IMR-90 (cell line): ENCODE measurements around the gene MOB3B. TPM values are rescaled to one million over a fixed set of nuclear protein-coding genes. Genes with fewer than 3 reads are reported as not detected.
A peak's percentile ranks its signal among the peaks of the same experiment; 100 is the strongest.

Source experiments
- ATAC-seq: fragments of 200-7000 bp; cut with Tn5 transposase; 2 replicates; pipeline ENCODE4 v1.9.1; 2020; ENCODE audit warnings: low read depth, mild to moderate bottlenecking, moderate library complexity
- BruUV-seq: library from RNA; stranded (reverse); fragments of 400-500 nt; replicated peaks from 2 replicates; lab custom pipeline; 2021; lab: Mats Ljungman, UMichigan
- CTCF ChIA-PET: fragments of 300-600 bp; formaldehyde crosslinking; extraction: SDS; loops from one replicate; lab custom pipeline; 2021; ENCODE audit warnings: antibody characterized with exemption; lab: Yijun Ruan, JAX
- POLR2A ChIA-PET: fragments of 300-600 bp; sonication (Branson Sonifier 250); formaldehyde crosslinking; loops from one replicate; lab custom pipeline; 2022; ENCODE audit warnings: antibody characterized with exemption; ENCODE audit not compliant: unreplicated experiment; lab: Charles Lee
- DNase-seq: peaks from one replicate; pipeline ENCODE4 v3.0.0; 2013
- H2AFZ ChIP-seq: replicated peaks from 2 replicates; pipeline ENCODE3; 2013; ENCODE audit warnings: low read length, mild to moderate bottlenecking; ENCODE audit not compliant: poor library complexity
- H2AK5ac ChIP-seq: 2 replicates; pipeline ENCODE4 v1.6.1; 2013; ENCODE audit warnings: low read depth, low read length, inconsistent platforms
- H2AK9ac ChIP-seq: replicated peaks from 2 replicates; pipeline ENCODE3; 2013; ENCODE audit warnings: mild to moderate bottlenecking, low read depth, low read length, moderate library complexity; ENCODE audit not compliant: poor library complexity
- H2BK120ac ChIP-seq: 2 replicates; pipeline ENCODE4 v1.6.1; 2013; ENCODE audit warnings: low read depth, low read length, inconsistent platforms
- H2BK15ac ChIP-seq: 3 replicates; pipeline ENCODE4 v1.6.1; 2013; ENCODE audit warnings: low read depth, low read length, inconsistent platforms
- H2BK20ac ChIP-seq: 2 replicates; pipeline ENCODE4 v1.6.1; 2013; ENCODE audit warnings: low read depth, mild to moderate bottlenecking, inconsistent platforms, low read length, moderate library complexity
- H2BK5ac ChIP-seq: 2 replicates; pipeline ENCODE4 v1.6.1; 2013; ENCODE audit warnings: mild to moderate bottlenecking, low read depth, low read length, inconsistent platforms; ENCODE audit not compliant: poor library complexity, severe bottlenecking
- H3K14ac ChIP-seq: replicated peaks from 2 replicates; pipeline ENCODE4 v1.6.1; 2013; ENCODE audit warnings: low read depth, low read length, inconsistent platforms
- H3K18ac ChIP-seq: 2 replicates; pipeline ENCODE4 v1.6.1; 2013; ENCODE audit warnings: low read depth, low read length, control low read depth
- H3K23ac ChIP-seq: 2 replicates; pipeline ENCODE4 v1.6.1; 2013; ENCODE audit warnings: low read depth, low read length, inconsistent platforms
- H3K27ac ChIP-seq: 2 replicates; pipeline ENCODE4 v1.5.1; 2013; ENCODE audit warnings: mild to moderate bottlenecking, control low read depth, low read length; ENCODE audit not compliant: insufficient read depth
- H3K27me3 ChIP-seq: 2 replicates; pipeline ENCODE4 v1.6.1; 2013; ENCODE audit warnings: low read length; ENCODE audit not compliant: control insufficient read depth, insufficient read depth
- H3K36me3 ChIP-seq: 2 replicates; pipeline ENCODE4 v1.6.1; 2013; ENCODE audit warnings: low read length, mixed read lengths; ENCODE audit not compliant: control insufficient read depth, insufficient read depth
- H3K4ac ChIP-seq: 2 replicates; pipeline ENCODE4 v1.6.1; 2013; ENCODE audit warnings: low read depth, low read length, inconsistent platforms
- H3K4me1 ChIP-seq: 2 replicates; pipeline ENCODE4 v1.6.1; 2013; ENCODE audit warnings: low read length, mixed read lengths; ENCODE audit not compliant: control insufficient read depth, insufficient read depth
- H3K4me2 ChIP-seq: 2 replicates; pipeline ENCODE4 v1.6.1; 2013; ENCODE audit warnings: low read depth, mild to moderate bottlenecking, control low read depth, low read length, moderate library complexity
- H3K4me3 ChIP-seq: 2 replicates; pipeline ENCODE4 v1.5.1; 2013; ENCODE audit warnings: low read depth, mild to moderate bottlenecking, control low read depth, low read length, moderate library complexity; ENCODE audit not compliant: insufficient read depth
- H3K56ac ChIP-seq: 2 replicates; pipeline ENCODE4 v1.6.1; 2013; ENCODE audit warnings: low read length, inconsistent platforms; ENCODE audit not compliant: insufficient read depth; ENCODE audit errors: extremely low read depth
- H3K79me1 ChIP-seq, 2 experiments: 2 replicates each; pipeline ENCODE4 v1.6.1; 2013; ENCODE audit warnings: low read length in 2 of 2, inconsistent platforms in 1 of 2, low read depth in 1 of 2
- H3K9ac ChIP-seq: 2 replicates; pipeline ENCODE4 v1.6.1; 2013; ENCODE audit warnings: low read depth, low read length, control low read depth
- H3K9me1 ChIP-seq: 2 replicates; pipeline ENCODE4 v1.6.1; 2013; ENCODE audit warnings: low read length, inconsistent platforms; ENCODE audit not compliant: insufficient read depth
- H3K9me3 ChIP-seq: 2 replicates; pipeline ENCODE4 v1.6.1; 2013; ENCODE audit warnings: low read length; ENCODE audit not compliant: control insufficient read depth, insufficient read depth
- H4K20me1 ChIP-seq: 2 replicates; pipeline ENCODE4 v1.6.1; 2013; ENCODE audit warnings: low read length, inconsistent platforms; ENCODE audit not compliant: insufficient read depth
- H4K5ac ChIP-seq: 2 replicates; pipeline ENCODE4 v1.6.1; 2013; ENCODE audit warnings: mild to moderate bottlenecking, low read depth, low read length, control low read depth
- H4K8ac ChIP-seq, 2 experiments: 2 replicates each; pipeline ENCODE4 v1.6.1; 2013; ENCODE audit warnings: low read depth in 2 of 2, low read length in 2 of 2, control low read depth in 1 of 2, inconsistent platforms in 1 of 2
- H4K91ac ChIP-seq: 2 replicates; pipeline ENCODE4 v1.6.1; 2013; ENCODE audit warnings: low read depth, low read length, inconsistent platforms; ENCODE audit not compliant: insufficient read depth
- CEBPB ChIP-seq: IDR thresholded peaks from 2 replicates; pipeline ENCODE4 v1.6.1; 2012; ENCODE audit warnings: low read depth, low read length, improper control_type of control experiment
- ELK1 ChIP-seq: fragments of 150-350 bp; IDR thresholded peaks from 2 replicates; pipeline ENCODE4 v1.6.1; 2016; ENCODE audit warnings: low read depth, mild to moderate bottlenecking, low read length, moderate library complexity, borderline replicate concordance
- FOS ChIP-seq: fragments of 150-350 bp; IDR thresholded peaks from 2 replicates; pipeline ENCODE4 v1.6.1; 2016; ENCODE audit warnings: low read depth, low read length
- MXI1 ChIP-seq: IDR thresholded peaks from 2 replicates; pipeline ENCODE4 v1.6.1; 2012; ENCODE audit warnings: low read depth, mild to moderate bottlenecking, low read length, moderate library complexity, borderline replicate concordance
- NFE2L2 ChIP-seq: fragments of 150-350 bp; IDR thresholded peaks from 2 replicates; pipeline ENCODE4 v1.6.1; 2016; ENCODE audit warnings: low read depth, mild to moderate bottlenecking, low read length
- POLR2A ChIP-seq: IDR thresholded peaks from 2 replicates; pipeline ENCODE4 v1.6.1; 2012; ENCODE audit warnings: mild to moderate bottlenecking, low read depth, low read length
- RFX5 ChIP-seq: IDR thresholded peaks from 2 replicates; pipeline ENCODE4 v1.8.0; 2012; ENCODE audit warnings: low read depth, mild to moderate bottlenecking, low read length, moderate library complexity
- SMC3 ChIP-seq: fragments of 150-350 bp; IDR thresholded peaks from 2 replicates; pipeline ENCODE4 v1.6.1; 2016; ENCODE audit warnings: low read depth, mild to moderate bottlenecking, antibody characterized with exemption, low read length, moderate library complexity
- USF2 ChIP-seq: fragments of 150-350 bp; IDR thresholded peaks from 2 replicates; pipeline ENCODE4 v1.6.1; 2017; ENCODE audit warnings: mild to moderate bottlenecking, antibody characterized with exemption, low read length, low read depth
- WGBS, 2 experiments: methylation state at CpG; one replicate each; pipeline versions ENCODE4 v1.1.5 to v1.1.7; 2013; ENCODE audit warnings: missing lambda C conversion rate in 2 of 2; ENCODE audit not compliant: insufficient read length in 1 of 2; ENCODE audit errors: extremely low coverage in 2 of 2; 5-methylcytosine and 5-hydroxymethylcytosine counted together
- dilution Hi-C: fragments of 300-500 bp; cut with HindIII; formaldehyde crosslinking; loops from one replicate; pipeline ENCODE4 v1.14.3; 2018; ENCODE audit warnings: low sequenced_read_pairs; ENCODE audit not compliant: unreplicated experiment
- in situ Hi-C: fragments of 300-500 bp; cut with MboI; formaldehyde crosslinking; loops from 3 replicates; pipeline ENCODE4 v1.14.3; 2019; ENCODE audit warnings: low sequenced_read_pairs, inconsistent platforms, mixed read lengths
- intact Hi-C: fragments of 100-400 bp; cut with micrococcal nuclease; formaldehyde crosslinking; loops from 2 replicates; pipeline ENCODE4 v1.10.0; 2022
- polyA plus RNA-seq, 3 experiments: library from polyadenylated mRNA; depleted of rRNA; stranded (reverse); fragments of >200 nt; gene quantifications; 2 replicates each; pipeline ENCODE4 v1.2.3, GENCODE V29; 2012; ENCODE audit warnings: low replicate concordance in 1 of 3
- total RNA-seq: library from RNA; depleted of rRNA; stranded (reverse); fragments of >200 nt; gene quantifications from 2 replicates; pipeline ENCODE4 v1.2.3, GENCODE V29; 2012

MOB3B gene
- total and polyA plus RNA-seq, 2 of the 4 experiments (the other 2 are of a cell fraction): under 0.01 to 0.02 TPM

GRCh38 chr9:27427272-27427643 lies 102.4 kb downstream of the MOB3B start:
- CTCF ChIA-PET: no interaction called here
- dilution Hi-C loops (no loop called here), in situ Hi-C loops (no loop called here), intact Hi-C loops (no loop called here)
- Histone ChIP-seq H3K79me1 (no peaks in the 10 kb centered on the region), H4K91ac (no peak overlapping the region), H2BK15ac (no peak overlapping the region), H3K4me3 (no peak overlapping the region), H2BK5ac (no peak overlapping the region), H2AFZ (no peak overlapping the region), H2AK5ac (no peak overlapping the region), H3K4ac (no peak overlapping the region), H3K4me2 (no peak overlapping the region), H4K5ac (no peak overlapping the region), H4K8ac (no peak overlapping the region), H3K27ac (no peak overlapping the region), H3K14ac (no peak overlapping the region), H3K4me1 (no peaks in the 10 kb centered on the region), H3K56ac (no peak overlapping the region), H2BK20ac (no peak overlapping the region), H4K20me1 (no peaks in the 10 kb centered on the region), H3K18ac (no peak overlapping the region), H3K9me3 (no peaks in the 10 kb centered on the region), H3K36me3 (no peaks in the 10 kb centered on the region), H3K9me1 (no peaks in the 10 kb centered on the region), H2AK9ac (no peak overlapping the region), H3K27me3 (no peaks in the 10 kb centered on the region), H3K23ac (no peak overlapping the region), H2BK120ac (no peak overlapping the region), H3K9ac (no peak overlapping the region)
- WGBS, 2 experiments: no CpG with 5 or more reads among the region's 3 CpGs
- no peak for TF ChIP-seq FOS
- no peak for TF ChIP-seq MXI1
- TF ChIP-seq NFE2L2: no peak
- TF ChIP-seq USF2: no peak
- TF ChIP-seq RFX5: no peak
- TF ChIP-seq CEBPB: no peak
- TF ChIP-seq SMC3: no peak
- no peak for TF ChIP-seq POLR2A
- no peak for TF ChIP-seq ELK1
- peak; percentile 18 for DNase-seq
- no peak for ATAC-seq
- POLR2A ChIA-PET: no interaction called here
- no TSS peak for BruUV-seq
